Measurements from ENCODE around the gene SEBOX.

GRCh38 chr17:28344011-28344410, 21.0 kb downstream of the SEBOX start:
- no peak for TF ChIP-seq FOXM1 (IDR thresholded peaks at IDR 0.05; ENCODE audit: borderline replicate concordance)
- TF ChIP-seq SP1 (IDR thresholded peaks at IDR 0.05), result no peak
- TF ChIP-seq ELF4 (IDR thresholded peaks at IDR 0.05), result no peak
- TF ChIP-seq BHLHE40 (IDR thresholded peaks at IDR 0.05; ENCODE audit: borderline replicate concordance), result no peak
